CD4-positive, alpha-beta T cell (primary cell): Measurements from ENCODE around the gene MGAT5. TPM values are rescaled to one million over a fixed set of nuclear protein-coding genes. Genes with fewer than 3 reads are reported as not detected.

Experiments
- ATAC-seq: fragments of 200-7000 bp; cut with Tn5 transposase; one replicate; pipeline ENCODE4 v1.10.0; 2022; ENCODE audit warnings: mild to moderate bottlenecking; ENCODE audit not compliant: poor library complexity
- CTCF ChIA-PET: fragments of 350-600 bp; sonication (Branson Sonifier 250); formaldehyde crosslinking; loops from one replicate; lab custom pipeline; 2021; ENCODE audit warnings: antibody characterized with exemption, inconsistent platforms; lab: Charles Lee
- POLR2A ChIA-PET: fragments of 350-600 bp; sonication (Branson Sonifier 250); formaldehyde crosslinking; loops from one replicate; lab custom pipeline; 2021; ENCODE audit warnings: antibody characterized with exemption, inconsistent platforms; lab: Charles Lee
- DNase-seq, 14 experiments: peaks; one replicate each; pipeline ENCODE4 v3.0.0-alpha.2; 2013 to 2020; ENCODE audit warnings: mixed read lengths in 2 of 14
- H3K27ac ChIP-seq, 2 donors: one replicate each; pipeline versions ENCODE4 v1.5.1 to v1.7.0; 2013; ENCODE audit warnings: low read length in 2 of 2, low read depth in 1 of 2, mild to moderate bottlenecking in 1 of 2
- H3K27me3 ChIP-seq, 2 experiments: 1 replicate in 1 of 2; 2 replicates in 1 of 2; pipeline versions ENCODE4 v1.6.1 to v1.7.0; 2013; ENCODE audit warnings: low read length in 2 of 2, control low read depth in 1 of 2, mild to moderate bottlenecking in 1 of 2, moderate library complexity in 1 of 2; ENCODE audit not compliant: insufficient read depth in 2 of 2, control insufficient read depth in 1 of 2
- H3K36me3 ChIP-seq: one replicate; pipeline ENCODE4 v1.6.1; 2013; ENCODE audit warnings: low read length, control low read depth; ENCODE audit not compliant: insufficient read depth
- H3K4me1 ChIP-seq: one replicate; pipeline ENCODE4 v1.6.1; 2013; ENCODE audit warnings: low read length, control low read depth; ENCODE audit not compliant: insufficient read depth
- H3K4me3 ChIP-seq: one replicate; pipeline ENCODE4 v1.5.1; 2013; ENCODE audit warnings: mild to moderate bottlenecking, low read length, moderate library complexity
- H3K9me3 ChIP-seq, 2 experiments: 1 replicate in 1 of 2; 2 replicates in 1 of 2; pipeline versions ENCODE4 v1.6.1 to v1.7.0; 2013; ENCODE audit warnings: low read length in 2 of 2, mild to moderate bottlenecking in 2 of 2, control low read depth in 1 of 2, moderate library complexity in 1 of 2; ENCODE audit not compliant: control insufficient read depth in 1 of 2, insufficient read depth in 1 of 2
- H3K27ac Mint-ChIP-seq: one replicate; pipeline ENCODE4 v1.8.0; 2020; ENCODE audit warnings: mixed read lengths
- H3K27me3 Mint-ChIP-seq: one replicate; pipeline ENCODE4 v1.8.0; 2021; ENCODE audit warnings: mixed read lengths
- H3K36me3 Mint-ChIP-seq: one replicate; pipeline ENCODE4 v1.8.0; 2021; ENCODE audit warnings: low read depth, mixed read lengths
- H3K4me1 Mint-ChIP-seq: one replicate; pipeline ENCODE4 v1.8.0; 2021; ENCODE audit warnings: low read depth, mixed read lengths
- H3K4me3 Mint-ChIP-seq: one replicate; pipeline ENCODE4 v1.8.0; 2020; ENCODE audit warnings: mild to moderate bottlenecking, mixed read lengths
- H3K9me3 Mint-ChIP-seq: one replicate; pipeline ENCODE4 v1.8.0; 2020; ENCODE audit warnings: mixed read lengths
- intact Hi-C, 2 experiments: fragments of 100-400 bp; cut with DNase I in 1 of 2; cut with micrococcal nuclease in 1 of 2; formaldehyde crosslinking; loops; one replicate each; pipeline versions ENCODE4 v1.15.1 to v1.9.0; 2023 to 2025; cut with DNase I, micrococcal nuclease
- total RNA-seq, 174 experiments: library from RNA in 2 of 174; stranded (reverse) in 2 of 174; gene quantifications; one replicate each; pipeline ENCODE4 v1.2.3 and lab custom pipeline; 2021 to 2026
- TF ChIP-seq, protein P1 (sequence below): fragments of 200-600 bp; IDR thresholded peaks from one replicate; pipeline ENCODE4 v1.8.0; 2022; ENCODE audit warnings: antibody characterized with exemption, mild to moderate bottlenecking

Gene MGAT5
- total RNA-seq, 2 experiments from 2014 or later = 77.5 to 77.8 TPM

DNA sequence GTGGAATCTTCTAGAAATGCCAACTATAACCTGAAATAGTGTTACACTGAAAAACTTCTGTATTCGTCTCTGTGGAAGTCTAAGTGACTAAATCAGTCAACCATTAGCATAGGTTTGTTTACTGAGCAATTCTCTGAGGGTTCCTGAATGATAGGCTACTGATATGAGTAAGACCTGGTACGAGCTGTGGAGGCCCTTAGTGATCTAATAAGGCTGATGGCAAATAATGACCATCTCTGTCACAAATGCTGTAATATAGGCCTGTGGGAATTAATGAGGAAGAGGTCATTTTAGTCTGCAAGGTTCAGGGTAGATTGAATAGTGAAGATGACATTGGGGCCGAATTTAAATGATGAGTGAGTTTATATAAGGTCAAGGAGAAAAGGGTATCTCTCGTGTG is 82.5 kb downstream of the MGAT5 start:
- Mint-ChIP-seq H3K27ac (no peak overlapping the region), H3K9me3 (peaks cover 4% of the 10 kb centered on the region)

DNA sequence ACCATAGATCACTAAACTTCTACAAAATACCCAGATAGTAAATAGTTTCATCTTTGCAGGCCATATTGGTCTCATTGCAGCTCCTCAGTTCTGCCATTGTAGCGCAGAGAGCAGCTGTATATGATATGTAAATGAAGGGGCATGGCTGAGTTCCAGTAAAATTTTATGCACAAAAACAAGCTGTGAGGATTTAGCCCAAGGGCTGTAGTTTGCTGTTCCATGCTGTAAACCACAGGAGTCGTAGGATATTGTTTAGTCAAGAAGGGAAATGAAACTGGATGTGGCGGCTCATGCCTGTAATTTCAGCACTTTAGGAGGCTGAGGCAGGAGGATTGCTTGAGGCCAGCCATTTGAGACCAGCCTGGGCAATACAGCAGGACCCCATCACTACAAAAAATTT is 83.0 kb downstream of the MGAT5 start:
- Mint-ChIP-seq H3K4me1 (peaks cover 19% of the 10 kb centered on the region), H3K4me3 (no peak overlapping the region), H3K27ac (no peak overlapping the region), H3K36me3 (peaks cover 63% of the 10 kb centered on the region), H3K27me3 (no peaks in the 10 kb centered on the region), H3K9me3 (no peaks in the 10 kb centered on the region)
- H3K9me3 ChIP-seq = no peaks in the 10 kb centered on the region
- H3K27me3 ChIP-seq = no peaks in the 10 kb centered on the region
- TF ChIP-seq, protein P1, sequence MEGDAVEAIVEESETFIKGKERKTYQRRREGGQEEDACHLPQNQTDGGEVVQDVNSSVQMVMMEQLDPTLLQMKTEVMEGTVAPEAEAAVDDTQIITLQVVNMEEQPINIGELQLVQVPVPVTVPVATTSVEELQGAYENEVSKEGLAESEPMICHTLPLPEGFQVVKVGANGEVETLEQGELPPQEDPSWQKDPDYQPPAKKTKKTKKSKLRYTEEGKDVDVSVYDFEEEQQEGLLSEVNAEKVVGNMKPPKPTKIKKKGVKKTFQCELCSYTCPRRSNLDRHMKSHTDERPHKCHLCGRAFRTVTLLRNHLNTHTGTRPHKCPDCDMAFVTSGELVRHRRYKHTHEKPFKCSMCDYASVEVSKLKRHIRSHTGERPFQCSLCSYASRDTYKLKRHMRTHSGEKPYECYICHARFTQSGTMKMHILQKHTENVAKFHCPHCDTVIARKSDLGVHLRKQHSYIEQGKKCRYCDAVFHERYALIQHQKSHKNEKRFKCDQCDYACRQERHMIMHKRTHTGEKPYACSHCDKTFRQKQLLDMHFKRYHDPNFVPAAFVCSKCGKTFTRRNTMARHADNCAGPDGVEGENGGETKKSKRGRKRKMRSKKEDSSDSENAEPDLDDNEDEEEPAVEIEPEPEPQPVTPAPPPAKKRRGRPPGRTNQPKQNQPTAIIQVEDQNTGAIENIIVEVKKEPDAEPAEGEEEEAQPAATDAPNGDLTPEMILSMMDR = no peak
- ChIA-PET POLR2A (no interaction called here), CTCF (interaction anchor here (1.3 kb wide), 1 partner anchor 91 kb away, joined by 3 read pairs; no protein-coding TSS in a partner anchor)
- no peaks in the 10 kb centered on the region for H3K4me1 ChIP-seq
- H3K27ac ChIP-seq = no peak overlapping the region
- no peak for ATAC-seq
- H3K4me3 ChIP-seq = no peak overlapping the region
- intact Hi-C loops = no loop called here
- peaks cover 34% of the 10 kb centered on the region for H3K36me3 ChIP-seq
- no peak for DNase-seq

More for the DNA sequence above, 82.5 kb downstream of the MGAT5 start:
- DNase-seq (no peak), ATAC-seq (no peak)
- H3K4me3 Mint-ChIP-seq = no peak overlapping the region
- Histone ChIP-seq H3K27ac (no peak overlapping the region), H3K4me3 (no peak overlapping the region), H3K36me3 (peaks cover 33% of the 10 kb centered on the region), H3K27me3 (no peaks in the 10 kb centered on the region), H3K9me3 (no peaks in the 10 kb centered on the region), H3K4me1 (no peaks in the 10 kb centered on the region)
- intact Hi-C loops = no loop called here
- H3K4me1 Mint-ChIP-seq = peaks cover 19% of the 10 kb centered on the region
- POLR2A ChIA-PET = no interaction called here
- CTCF ChIA-PET = interaction anchor here (1.2 to 1.3 kb wide), 2 partner anchors 14 to 91 kb away, joined by 3 read pairs; no protein-coding TSS in a partner anchor
- TF ChIP-seq, protein P1 = no peak
- H3K36me3 Mint-ChIP-seq = peaks cover 63% of the 10 kb centered on the region
- H3K27me3 Mint-ChIP-seq = no peaks in the 10 kb centered on the region

DNA sequence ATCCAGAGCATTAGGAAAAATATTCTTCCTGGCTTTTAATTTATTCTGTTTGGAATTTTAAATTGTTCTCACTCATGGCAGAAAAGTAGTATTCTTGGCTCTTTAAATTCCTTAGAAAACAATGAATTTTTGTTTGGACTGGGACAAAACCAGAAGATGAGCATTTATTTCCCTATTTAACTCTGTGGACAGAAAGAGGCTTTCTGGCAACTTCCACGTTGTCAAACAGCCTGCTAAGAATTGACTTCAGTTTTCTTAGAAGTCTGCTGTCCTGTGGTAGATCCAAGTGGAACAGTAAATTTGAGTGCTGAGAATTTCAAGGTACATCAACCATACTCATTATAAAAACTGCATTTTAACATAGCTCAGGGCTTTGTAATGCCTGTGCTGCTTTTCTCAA is 83.8 kb downstream of the MGAT5 start:
- ChIA-PET POLR2A (no interaction called here), CTCF (interaction anchor here (0.6 to 2.0 kb wide), 2 partner anchors 93 to 273 kb away, joined by 3 to 6 read pairs; no protein-coding TSS in a partner anchor)
- Mint-ChIP-seq H3K9me3 (no peaks in the 10 kb centered on the region), H3K27ac (no peak overlapping the region), H3K4me1 (peaks cover 19% of the 10 kb centered on the region), H3K27me3 (no peaks in the 10 kb centered on the region), H3K36me3 (peaks cover 68% of the 10 kb centered on the region), H3K4me3 (no peak overlapping the region)
- Histone ChIP-seq H3K27ac (no peak overlapping the region), H3K36me3 (peaks cover 41% of the 10 kb centered on the region), H3K4me1 (no peaks in the 10 kb centered on the region), H3K27me3 (no peaks in the 10 kb centered on the region), H3K4me3 (no peak overlapping the region), H3K9me3 (no peaks in the 10 kb centered on the region)
- DNase-seq = no peak
- ATAC-seq = no peak
- intact Hi-C loops = no loop called here
- TF ChIP-seq, protein P1 = no peak
